Measurements from ENCODE around the gene TTC7B. TPM values are rescaled to one million over a fixed set of nuclear protein-coding genes. Genes with fewer than 3 reads are reported as not detected.

Gene TTC7B
- total and polyA plus RNA-seq, 9 of the 15 experiments (the other 6 are each of a cell fraction or from before 2014, with no cell fraction given) = 2.2 to 77.2 (median 36.7) TPM

DNA sequence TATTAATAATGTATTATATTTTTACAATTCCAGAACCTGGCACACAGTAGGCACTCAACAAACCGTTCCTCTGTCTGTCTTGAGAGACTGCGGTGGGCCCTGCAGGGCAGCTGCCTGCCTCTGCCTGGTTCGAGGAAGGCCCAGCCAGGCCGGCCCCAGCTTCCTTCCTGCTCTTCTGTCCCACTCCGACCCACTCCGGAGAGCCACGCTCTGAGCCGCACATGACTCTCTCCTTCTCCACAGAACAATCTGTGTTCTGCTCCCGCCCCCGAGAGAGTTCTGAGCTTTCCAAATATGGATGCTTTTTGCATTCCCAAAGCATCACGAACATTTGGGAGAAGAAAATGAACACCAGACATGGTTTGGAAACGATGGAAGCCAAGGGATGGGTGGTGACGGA lies 57.3 kb downstream of the TTC7B start:
- Histone ChIP-seq H3K9me3 (replicated peaks; ENCODE audit: control insufficient read depth, insufficient read depth, low read depth, low read length) (peaks cover 5% of the 10 kb centered on the region; the same call in 1 of the 2 replicates), H3K4me2 (ENCODE audit: insufficient read depth, low read length) (peak overlapping the region; percentile 69), H3K9ac (ENCODE audit: insufficient read depth in 1 of 2, low read depth in 2 of 2, low read length in 2 of 2) (peak overlapping the region; percentile 82 to 90), H3K4me3 (no peak overlapping the region), H4K20me1 (replicated peaks; ENCODE audit: control insufficient read depth, insufficient read depth, low read length) (no peaks in the 10 kb centered on the region), H2AFZ (ENCODE audit: low read depth, low read length) (peak overlapping the region; percentile 94; the same call in 1 of the 2 replicates), H3K79me2 (ENCODE audit: control insufficient read depth, insufficient read depth, low read length) (peaks cover 7% of the 10 kb centered on the region; the same call in 2 of the 3 replicates), H3K27me3 (ENCODE audit: control insufficient read depth in 2 of 2, insufficient read depth in 2 of 2, low read length in 2 of 2) (no peaks in the 10 kb centered on the region), H3K9me1 (ENCODE audit: control insufficient read depth, insufficient read depth, low read length) (no peaks in the 10 kb centered on the region), H3K36me3 (ENCODE audit: control insufficient read depth, insufficient read depth, low read length) (no peaks in the 10 kb centered on the region), H3K27ac (ENCODE audit: extremely low read depth, low read depth, low read length) (peak overlapping the region; percentile 87), H3K4me1 (replicated peaks in 1 of 2; ENCODE audit: control insufficient read depth in 2 of 2, insufficient read depth in 2 of 2, low read length in 2 of 2) (peaks cover 10 to 12% of the 10 kb centered on the region in 2 experiments; a peak in 4 of 5 replicates)
- POLR2A ChIA-PET = interaction anchor here (0.6 to 1.0 kb wide), 4 partner anchors 11 to 523 kb away, joined by 3 read pairs; no protein-coding TSS in a partner anchor
- 90% methylated on average over 8 of the region's 13 CpGs for WGBS (ENCODE audit: insufficient coverage, low coverage, missing lambda C conversion rate)
- peak; percentile 9; the same call in 1 of the 3 replicates for ATAC-seq
- no peak for DNase-seq (ENCODE audit: extremely low read depth in 1 of 4, low spot score in 3 of 4)
- intact Hi-C loops (cut with micrococcal nuclease) = no loop called here
- TF ChIP-seq ZKSCAN1 (IDR thresholded peaks at IDR 0.05; ENCODE audit: low read depth, low read length) = peak; percentile 57; the same call in 1 of the 2 replicates
- no peak for TF ChIP-seq NFYB (IDR thresholded peaks at IDR 0.05; ENCODE audit: extremely low read depth, insufficient read length)
- TF ChIP-seq, protein P1, sequence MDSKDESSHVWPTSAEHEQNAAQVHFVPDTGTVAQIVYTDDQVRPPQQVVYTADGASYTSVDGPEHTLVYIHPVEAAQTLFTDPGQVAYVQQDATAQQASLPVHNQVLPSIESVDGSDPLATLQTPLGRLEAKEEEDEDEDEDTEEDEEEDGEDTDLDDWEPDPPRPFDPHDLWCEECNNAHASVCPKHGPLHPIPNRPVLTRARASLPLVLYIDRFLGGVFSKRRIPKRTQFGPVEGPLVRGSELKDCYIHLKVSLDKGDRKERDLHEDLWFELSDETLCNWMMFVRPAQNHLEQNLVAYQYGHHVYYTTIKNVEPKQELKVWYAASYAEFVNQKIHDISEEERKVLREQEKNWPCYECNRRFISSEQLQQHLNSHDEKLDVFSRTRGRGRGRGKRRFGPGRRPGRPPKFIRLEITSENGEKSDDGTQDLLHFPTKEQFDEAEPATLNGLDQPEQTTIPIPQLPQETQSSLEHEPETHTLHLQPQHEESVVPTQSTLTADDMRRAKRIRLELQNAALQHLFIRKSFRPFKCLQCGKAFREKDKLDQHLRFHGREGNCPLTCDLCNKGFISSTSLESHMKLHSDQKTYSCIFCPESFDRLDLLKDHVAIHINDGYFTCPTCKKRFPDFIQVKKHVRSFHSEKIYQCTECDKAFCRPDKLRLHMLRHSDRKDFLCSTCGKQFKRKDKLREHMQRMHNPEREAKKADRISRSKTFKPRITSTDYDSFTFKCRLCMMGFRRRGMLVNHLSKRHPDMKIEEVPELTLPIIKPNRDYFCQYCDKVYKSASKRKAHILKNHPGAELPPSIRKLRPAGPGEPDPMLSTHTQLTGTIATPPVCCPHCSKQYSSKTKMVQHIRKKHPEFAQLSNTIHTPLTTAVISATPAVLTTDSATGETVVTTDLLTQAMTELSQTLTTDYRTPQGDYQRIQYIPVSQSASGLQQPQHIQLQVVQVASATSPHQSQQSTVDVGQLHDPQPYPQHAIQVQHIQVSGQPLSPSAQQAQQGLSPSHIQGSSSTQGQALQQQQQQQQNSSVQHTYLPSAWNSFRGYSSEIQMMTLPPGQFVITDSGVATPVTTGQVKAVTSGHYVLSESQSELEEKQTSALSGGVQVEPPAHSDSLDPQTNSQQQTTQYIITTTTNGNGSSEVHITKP (IDR thresholded peaks at IDR 0.05; ENCODE audit: partially characterized antibody) = no peak
- TF ChIP-seq, protein P2, sequence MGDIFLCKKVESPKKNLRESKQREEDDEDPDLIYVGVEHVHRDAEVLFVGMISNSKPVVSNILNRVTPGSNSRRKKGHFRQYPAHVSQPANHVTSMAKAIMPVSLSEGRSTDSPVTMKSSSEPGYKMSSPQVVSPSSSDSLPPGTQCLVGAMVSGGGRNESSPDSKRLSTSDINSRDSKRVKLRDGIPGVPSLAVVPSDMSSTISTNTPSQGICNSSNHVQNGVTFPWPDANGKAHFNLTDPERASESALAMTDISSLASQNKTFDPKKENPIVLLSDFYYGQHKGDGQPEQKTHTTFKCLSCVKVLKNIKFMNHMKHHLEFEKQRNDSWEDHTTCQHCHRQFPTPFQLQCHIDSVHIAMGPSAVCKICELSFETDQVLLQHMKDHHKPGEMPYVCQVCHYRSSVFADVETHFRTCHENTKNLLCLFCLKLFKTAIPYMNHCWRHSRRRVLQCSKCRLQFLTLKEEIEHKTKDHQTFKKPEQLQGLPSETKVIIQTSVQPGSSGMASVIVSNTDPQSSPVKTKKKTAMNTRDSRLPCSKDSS (IDR thresholded peaks at IDR 0.05; ENCODE audit: low read depth, partially characterized antibody) = no peak
- CTCF ChIA-PET (ENCODE audit: low intra/inter-chr PET ratio) = no interaction called here
- BruUV-seq (replicated peaks) = no TSS peak
- FAIRE-seq = no peak
- in situ Hi-C loops (cut with MboI) = loop anchor here (5.0 kb wide), 1 partner anchor 63 kb away; no protein-coding TSS in a partner anchor

Data from K562 (cell line).